Measurements from ENCODE around the gene RAD21L1. TPM values are rescaled to one million over a fixed set of nuclear protein-coding genes. Genes with fewer than 3 reads are reported as not detected.

The RAD21L1 gene
- total RNA-seq, 1 donor from 2014 or later: not detected

GRCh38 chr20:1204113-1204512 lies 21.7 kb upstream of the RAD21L1 start:
- H3K27ac Mint-ChIP-seq: no peak overlapping the region
- no peaks in the 10 kb centered on the region for H3K9me3 ChIP-seq (ENCODE audit: low read depth)
- no peak overlapping the region for H3K27ac ChIP-seq
- H3K4me3 Mint-ChIP-seq: no peak overlapping the region
- no peaks in the 10 kb centered on the region for H3K36me3 Mint-ChIP-seq
- H3K9me3 Mint-ChIP-seq: no peaks in the 10 kb centered on the region
- H3K27me3 Mint-ChIP-seq (ENCODE audit: insufficient read depth, low read depth): peaks cover 8% of the 10 kb centered on the region
- no peak overlapping the region for H2AFZ ChIP-seq (replicated peaks)
- H3K79me2 ChIP-seq (ENCODE audit: low read depth): no peaks in the 10 kb centered on the region
- H3K4me3 ChIP-seq: no peak overlapping the region
- no peaks in the 10 kb centered on the region for H3K36me3 ChIP-seq
- TF ChIP-seq, protein P1, sequence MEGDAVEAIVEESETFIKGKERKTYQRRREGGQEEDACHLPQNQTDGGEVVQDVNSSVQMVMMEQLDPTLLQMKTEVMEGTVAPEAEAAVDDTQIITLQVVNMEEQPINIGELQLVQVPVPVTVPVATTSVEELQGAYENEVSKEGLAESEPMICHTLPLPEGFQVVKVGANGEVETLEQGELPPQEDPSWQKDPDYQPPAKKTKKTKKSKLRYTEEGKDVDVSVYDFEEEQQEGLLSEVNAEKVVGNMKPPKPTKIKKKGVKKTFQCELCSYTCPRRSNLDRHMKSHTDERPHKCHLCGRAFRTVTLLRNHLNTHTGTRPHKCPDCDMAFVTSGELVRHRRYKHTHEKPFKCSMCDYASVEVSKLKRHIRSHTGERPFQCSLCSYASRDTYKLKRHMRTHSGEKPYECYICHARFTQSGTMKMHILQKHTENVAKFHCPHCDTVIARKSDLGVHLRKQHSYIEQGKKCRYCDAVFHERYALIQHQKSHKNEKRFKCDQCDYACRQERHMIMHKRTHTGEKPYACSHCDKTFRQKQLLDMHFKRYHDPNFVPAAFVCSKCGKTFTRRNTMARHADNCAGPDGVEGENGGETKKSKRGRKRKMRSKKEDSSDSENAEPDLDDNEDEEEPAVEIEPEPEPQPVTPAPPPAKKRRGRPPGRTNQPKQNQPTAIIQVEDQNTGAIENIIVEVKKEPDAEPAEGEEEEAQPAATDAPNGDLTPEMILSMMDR (IDR thresholded peaks at IDR 0.05): no peak
- no peak for TF ChIP-seq EZH2phosphoT487 (IDR thresholded peaks at IDR 0.05)
- no peak for TF ChIP-seq EZH2 (IDR thresholded peaks at IDR 0.05)
- peaks cover 2% of the 10 kb centered on the region for H3K4me1 Mint-ChIP-seq
- peaks cover 11% of the 10 kb centered on the region for H3K27me3 ChIP-seq
- no peak overlapping the region for H3K4me2 ChIP-seq
- DNase-seq (ENCODE audit: low spot score): no peak
- H3K9ac ChIP-seq: no peak overlapping the region
- H3F3A ChIP-seq (ENCODE audit: low read depth): no peaks in the 10 kb centered on the region
- H4K20me1 ChIP-seq (ENCODE audit: low read depth): no peaks in the 10 kb centered on the region
- no peaks in the 10 kb centered on the region for H3K4me1 ChIP-seq

DNA sequence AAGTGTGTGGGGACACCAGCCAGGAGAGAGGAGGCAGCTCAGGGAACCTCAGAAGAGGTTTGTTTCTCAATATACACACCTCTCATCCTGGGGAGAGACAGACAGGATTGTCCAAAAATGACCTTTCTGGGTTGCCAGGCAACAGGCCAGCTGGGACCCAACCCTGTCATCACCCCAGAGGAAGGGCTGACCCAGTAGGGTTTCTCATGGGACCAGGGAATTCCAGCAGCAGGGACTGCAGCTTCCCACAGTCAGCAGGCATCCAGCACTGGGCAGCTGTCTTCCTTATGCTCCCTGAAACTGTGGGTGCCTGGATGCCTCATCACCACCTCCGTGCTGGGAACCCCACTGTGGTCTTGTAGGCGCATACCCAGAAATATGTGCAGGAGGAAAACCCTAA lies 21.3 kb upstream of the RAD21L1 start:
- H3K27me3 Mint-ChIP-seq (ENCODE audit: insufficient read depth, low read depth): peaks cover 6% of the 10 kb centered on the region
- Histone ChIP-seq H3K9ac (no peak overlapping the region), H3K4me1 (no peaks in the 10 kb centered on the region), H4K20me1 (ENCODE audit: low read depth) (no peaks in the 10 kb centered on the region), H2AFZ (replicated peaks) (no peak overlapping the region), H3K9me3 (ENCODE audit: low read depth) (no peaks in the 10 kb centered on the region), H3K4me2 (no peak overlapping the region), H3F3A (ENCODE audit: low read depth) (no peaks in the 10 kb centered on the region), H3K27me3 (peaks cover 15% of the 10 kb centered on the region), H3K79me2 (ENCODE audit: low read depth) (no peaks in the 10 kb centered on the region), H3K27ac (no peak overlapping the region), H3K36me3 (no peaks in the 10 kb centered on the region), H3K4me3 (no peak overlapping the region)
- TF ChIP-seq EZH2phosphoT487 (IDR thresholded peaks at IDR 0.05) (no peak), EZH2 (IDR thresholded peaks at IDR 0.05) (no peak)
- TF ChIP-seq, protein P1 (IDR thresholded peaks at IDR 0.05): no peak
- H3K36me3 Mint-ChIP-seq: no peaks in the 10 kb centered on the region
- no peak overlapping the region for H3K27ac Mint-ChIP-seq
- no peak overlapping the region for H3K4me3 Mint-ChIP-seq
- DNase-seq (ENCODE audit: low spot score): no peak
- peaks cover 2% of the 10 kb centered on the region for H3K4me1 Mint-ChIP-seq
- no peaks in the 10 kb centered on the region for H3K9me3 Mint-ChIP-seq

DNA sequence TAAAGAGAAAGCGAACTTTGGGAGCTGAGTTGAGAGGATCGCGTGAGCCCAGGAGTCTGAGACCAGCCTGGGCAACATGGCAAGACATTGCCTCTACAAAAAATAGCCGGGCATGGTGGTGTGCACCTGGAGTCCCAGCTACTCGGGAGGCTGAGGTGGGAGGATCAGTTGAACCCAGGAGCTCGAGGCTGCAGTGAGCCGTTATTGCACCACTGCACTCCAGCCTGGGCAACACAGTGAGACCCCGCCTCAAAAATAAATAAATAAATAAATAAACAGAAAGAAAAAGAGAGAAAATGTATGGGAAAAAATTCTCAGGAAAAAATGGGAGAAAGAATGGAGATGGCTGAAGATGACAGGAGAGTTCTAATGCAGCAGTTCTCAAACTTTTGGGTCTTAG lies 20.0 kb upstream of the RAD21L1 start:
- TF ChIP-seq EZH2 (IDR thresholded peaks at IDR 0.05) (no peak), EZH2phosphoT487 (IDR thresholded peaks at IDR 0.05) (no peak)
- TF ChIP-seq, protein P1 (IDR thresholded peaks at IDR 0.05): no peak

More for the DNA sequence above, 20.0 kb upstream of the RAD21L1 start:
- Histone ChIP-seq H3K27ac (no peak overlapping the region), H2AFZ (replicated peaks) (no peak overlapping the region), H3K4me1 (no peaks in the 10 kb centered on the region), H3K4me2 (no peak overlapping the region), H3K79me2 (ENCODE audit: low read depth) (no peaks in the 10 kb centered on the region), H3K36me3 (no peaks in the 10 kb centered on the region), H3K27me3 (peaks cover 26% of the 10 kb centered on the region), H3K9ac (no peak overlapping the region), H4K20me1 (ENCODE audit: low read depth) (no peaks in the 10 kb centered on the region), H3F3A (ENCODE audit: low read depth) (no peaks in the 10 kb centered on the region), H3K4me3 (no peak overlapping the region), H3K9me3 (ENCODE audit: low read depth) (no peaks in the 10 kb centered on the region)
- Mint-ChIP-seq H3K27me3 (ENCODE audit: insufficient read depth, low read depth) (peaks cover 6% of the 10 kb centered on the region), H3K27ac (no peak overlapping the region), H3K4me1 (peaks cover 2% of the 10 kb centered on the region), H3K36me3 (no peaks in the 10 kb centered on the region), H3K9me3 (no peaks in the 10 kb centered on the region), H3K4me3 (no peak overlapping the region)
- no peak for DNase-seq (ENCODE audit: low spot score)
